ENCODE results near the gene MTMR12.

GRCh38 chr5:32276173-32276853 lies 36.4 kb downstream of the MTMR12 start:
- TF ChIP-seq CTCF (IDR thresholded peaks at IDR 0.05) (no peak), EP300 (IDR thresholded peaks at IDR 0.05) (no peak)
